ENCODE data around the gene CDKN1C. TPM values are rescaled to one million over a fixed set of nuclear protein-coding genes. Genes with fewer than 3 reads are reported as not detected.

The CDKN1C gene
- total RNA-seq, 1 experiment from 2014 or later: not detected

DNA sequence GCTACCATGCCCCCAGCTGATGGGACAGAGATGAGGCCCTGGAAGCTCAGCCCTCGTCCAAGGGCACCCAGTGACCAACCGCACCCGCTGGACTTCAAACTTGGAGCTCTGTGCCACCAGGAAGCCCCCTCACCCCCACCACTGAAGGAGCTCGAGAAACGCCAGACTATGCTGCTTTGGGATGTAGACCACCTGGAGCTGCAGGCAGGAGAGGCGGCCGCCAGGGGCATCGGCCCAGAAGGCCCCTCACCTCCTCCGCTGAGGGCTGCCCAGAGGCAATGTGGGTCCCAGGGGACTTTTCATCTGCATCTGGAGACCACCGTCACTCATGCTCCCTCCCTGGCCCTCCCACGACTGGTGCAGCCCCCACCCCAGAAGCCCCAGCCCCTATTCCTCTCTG, 28.3 kb downstream of the CDKN1C start:
- no peaks in the 10 kb centered on the region for H4K20me1 ChIP-seq (ENCODE audit: insufficient read depth, low read depth, low read length)
- H3K4me3 ChIP-seq (ENCODE audit: low read length): no peak overlapping the region
- no peaks in the 10 kb centered on the region for H3K79me2 ChIP-seq (ENCODE audit: low read length)
- H3K9me3 ChIP-seq (ENCODE audit: low read length): no peaks in the 10 kb centered on the region
- no peak overlapping the region for H3K27ac ChIP-seq (ENCODE audit: low read length)
- no peak overlapping the region for H2AFZ ChIP-seq (ENCODE audit: low read length)
- no peaks in the 10 kb centered on the region for H3K4me1 ChIP-seq (ENCODE audit: low read length)
- H3K4me2 ChIP-seq (ENCODE audit: low read depth, low read length, poor library complexity, severe bottlenecking): no peak overlapping the region
- DNase-seq: no peak
- H3K9me2 ChIP-seq (replicated peaks; ENCODE audit: insufficient read depth, low read length): no peaks in the 10 kb centered on the region
- H3K9ac ChIP-seq (ENCODE audit: low read length): no peak overlapping the region
- H3K27me3 ChIP-seq (ENCODE audit: low read length): no peaks in the 10 kb centered on the region
- H3K36me3 ChIP-seq (ENCODE audit: insufficient read depth, low read length): no peaks in the 10 kb centered on the region

DNA sequence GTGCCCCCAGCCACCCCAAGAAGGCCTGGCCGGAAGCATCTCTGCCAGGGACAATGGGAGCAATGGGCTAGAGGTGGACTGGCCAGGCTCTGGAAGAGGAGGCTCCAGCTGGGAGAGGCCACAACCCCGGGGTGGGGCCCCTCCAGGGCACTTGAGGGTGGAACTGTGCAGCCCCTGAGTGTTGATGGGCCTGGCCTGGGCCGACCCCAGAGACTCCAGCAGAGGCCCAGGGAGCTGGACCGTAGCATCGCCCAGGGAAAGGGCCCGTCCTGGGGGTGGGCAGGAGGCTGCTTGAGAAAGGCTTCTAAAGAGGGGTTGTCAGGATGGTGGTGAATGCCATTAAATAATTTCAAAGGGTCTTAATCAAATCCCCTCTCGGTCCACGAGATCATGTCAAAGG, 30.4 kb downstream of the CDKN1C start:
- no peak for DNase-seq
- Histone ChIP-seq H3K4me2 (ENCODE audit: low read depth, low read length, poor library complexity, severe bottlenecking) (no peak overlapping the region), H3K9ac (ENCODE audit: low read length) (no peak overlapping the region), H3K4me3 (ENCODE audit: low read length) (no peak overlapping the region), H3K27ac (ENCODE audit: low read length) (no peak overlapping the region), H3K27me3 (ENCODE audit: low read length) (no peaks in the 10 kb centered on the region), H3K9me3 (ENCODE audit: low read length) (no peaks in the 10 kb centered on the region), H2AFZ (ENCODE audit: low read length) (no peak overlapping the region), H3K9me2 (replicated peaks; ENCODE audit: insufficient read depth, low read length) (no peaks in the 10 kb centered on the region), H3K4me1 (ENCODE audit: low read length) (no peaks in the 10 kb centered on the region), H3K36me3 (ENCODE audit: insufficient read depth, low read length) (no peaks in the 10 kb centered on the region), H3K79me2 (ENCODE audit: low read length) (no peaks in the 10 kb centered on the region), H4K20me1 (ENCODE audit: insufficient read depth, low read depth, low read length) (no peaks in the 10 kb centered on the region)

DNA sequence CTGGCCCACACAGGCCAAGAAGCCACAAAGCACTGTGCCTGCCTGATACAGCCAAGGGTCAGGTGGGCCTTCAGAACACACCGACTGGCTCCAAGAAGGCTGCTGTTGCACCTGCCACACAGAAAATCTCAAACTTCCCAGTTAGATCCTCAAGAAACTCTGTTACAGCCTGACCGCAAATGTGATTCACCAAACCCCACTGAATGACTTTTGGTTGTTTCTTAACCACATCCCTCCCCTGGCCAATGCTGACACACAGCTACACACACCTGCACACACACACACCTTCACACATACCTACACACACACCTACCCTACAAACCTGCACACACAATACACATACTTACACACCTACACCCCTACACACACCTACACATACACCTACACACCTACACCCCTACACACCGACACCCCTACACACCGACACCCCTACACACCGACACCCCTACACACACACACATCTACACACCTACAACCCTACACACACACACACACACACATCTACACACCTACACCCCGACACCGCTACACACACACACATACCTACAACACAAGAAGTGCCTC, 31.5 kb downstream of the CDKN1C start:
- Histone ChIP-seq H3K4me1 (ENCODE audit: low read length) (no peaks in the 10 kb centered on the region), H4K20me1 (ENCODE audit: insufficient read depth, low read depth, low read length) (no peaks in the 10 kb centered on the region), H3K9me2 (replicated peaks; ENCODE audit: insufficient read depth, low read length) (no peaks in the 10 kb centered on the region), H3K36me3 (ENCODE audit: insufficient read depth, low read length) (no peaks in the 10 kb centered on the region), H3K9me3 (ENCODE audit: low read length) (no peaks in the 10 kb centered on the region), H3K9ac (ENCODE audit: low read length) (no peak overlapping the region), H2AFZ (ENCODE audit: low read length) (no peak overlapping the region), H3K4me3 (ENCODE audit: low read length) (no peak overlapping the region), H3K4me2 (ENCODE audit: low read depth, low read length, poor library complexity, severe bottlenecking) (no peak overlapping the region), H3K27ac (ENCODE audit: low read length) (no peak overlapping the region), H3K79me2 (ENCODE audit: low read length) (no peaks in the 10 kb centered on the region), H3K27me3 (ENCODE audit: low read length) (no peaks in the 10 kb centered on the region)
- DNase-seq: no peak

DNA sequence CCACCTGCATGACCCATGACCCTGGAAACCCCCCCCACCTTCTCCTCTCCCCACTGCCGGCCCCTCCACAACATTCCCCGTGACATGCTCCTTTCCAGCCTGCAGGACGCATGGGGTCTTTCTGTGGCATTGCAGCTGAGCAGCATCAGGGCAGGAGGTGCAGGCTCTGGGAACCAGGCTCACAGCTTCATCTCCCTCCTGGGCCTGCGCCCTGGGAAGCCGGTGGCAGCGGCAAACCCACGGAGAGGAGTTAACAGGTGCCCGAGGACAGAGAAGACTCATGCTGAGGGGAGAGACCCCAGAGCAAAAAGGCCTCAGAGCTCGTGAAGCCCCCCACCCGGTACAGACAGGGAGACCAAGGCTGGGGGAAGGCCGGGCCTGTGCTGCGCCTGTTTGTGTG, 32.2 kb downstream of the CDKN1C start:
- no peaks in the 10 kb centered on the region for H3K9me3 ChIP-seq (ENCODE audit: low read length)
- no peak overlapping the region for H3K27ac ChIP-seq (ENCODE audit: low read length)
- no peaks in the 10 kb centered on the region; the same call in 1 of the 2 replicates for H4K20me1 ChIP-seq (ENCODE audit: insufficient read depth, low read depth, low read length)
- no peak overlapping the region for H3K4me3 ChIP-seq (ENCODE audit: low read length)
- no peaks in the 10 kb centered on the region for H3K36me3 ChIP-seq (ENCODE audit: insufficient read depth, low read length)
- no peaks in the 10 kb centered on the region for H3K27me3 ChIP-seq (ENCODE audit: low read length)
- H3K4me2 ChIP-seq (ENCODE audit: low read depth, low read length, poor library complexity, severe bottlenecking): no peak overlapping the region
- H3K9ac ChIP-seq (ENCODE audit: low read length): no peak overlapping the region
- DNase-seq: no peak
- H2AFZ ChIP-seq (ENCODE audit: low read length): no peak overlapping the region
- no peaks in the 10 kb centered on the region for H3K79me2 ChIP-seq (ENCODE audit: low read length)
- H3K9me2 ChIP-seq (replicated peaks; ENCODE audit: insufficient read depth, low read length): no peaks in the 10 kb centered on the region
- no peaks in the 10 kb centered on the region for H3K4me1 ChIP-seq (ENCODE audit: low read length)

DNA sequence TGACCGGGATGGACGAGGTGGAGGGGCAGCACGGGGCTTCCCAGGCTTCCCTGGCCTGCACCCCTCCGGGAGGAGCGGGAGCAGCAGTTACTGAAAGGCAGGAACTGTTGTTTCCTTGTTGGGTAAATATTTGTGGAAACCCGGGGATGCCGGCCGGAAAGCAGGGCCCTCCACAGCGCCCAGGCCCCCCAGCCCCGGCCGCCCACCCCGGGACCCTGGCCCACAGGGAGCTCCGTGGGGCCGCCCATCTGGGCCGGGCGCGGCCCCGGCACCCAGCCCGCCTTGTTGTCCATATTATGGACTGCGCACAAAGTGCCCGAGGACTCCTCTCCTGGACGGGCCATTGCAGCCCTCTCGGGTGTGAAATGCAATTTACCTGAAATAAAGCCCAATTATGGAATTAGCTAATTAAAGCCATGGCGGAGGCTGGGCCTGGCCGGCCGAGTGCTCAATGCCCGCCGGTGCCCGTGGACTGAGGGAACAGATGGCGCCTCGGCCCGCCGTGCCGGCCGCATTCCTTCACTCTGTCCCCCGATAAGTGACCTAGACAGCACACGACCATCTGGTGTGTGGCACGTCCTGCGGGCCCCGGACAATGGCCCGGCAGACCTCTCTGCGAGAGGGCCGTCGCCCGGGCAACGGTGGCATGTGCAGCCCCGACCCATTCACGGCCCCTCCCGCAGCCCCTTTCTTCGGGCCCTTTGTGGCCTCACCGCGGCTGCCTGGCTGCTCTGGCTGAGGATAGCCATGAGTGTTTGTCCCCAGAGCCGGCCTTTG, 35.4 kb downstream of the CDKN1C start:
- no peak overlapping the region for H2AFZ ChIP-seq (ENCODE audit: low read length)
- no peaks in the 10 kb centered on the region for H3K4me1 ChIP-seq (ENCODE audit: low read length)
- H4K20me1 ChIP-seq (ENCODE audit: insufficient read depth, low read depth, low read length): no peaks in the 10 kb centered on the region; the same call in 1 of the 2 replicates
- H3K79me2 ChIP-seq (ENCODE audit: low read length): no peaks in the 10 kb centered on the region
- H3K27ac ChIP-seq (ENCODE audit: low read length): no peak overlapping the region
- H3K4me2 ChIP-seq (ENCODE audit: low read depth, low read length, poor library complexity, severe bottlenecking): no peak overlapping the region
- no peaks in the 10 kb centered on the region for H3K9me3 ChIP-seq (ENCODE audit: low read length)
- no peaks in the 10 kb centered on the region for H3K36me3 ChIP-seq (ENCODE audit: insufficient read depth, low read length)
- H3K9ac ChIP-seq (ENCODE audit: low read length): no peak overlapping the region
- H3K27me3 ChIP-seq (ENCODE audit: low read length): no peaks in the 10 kb centered on the region
- no peak overlapping the region for H3K4me3 ChIP-seq (ENCODE audit: low read length)
- no peak for DNase-seq
- no peaks in the 10 kb centered on the region for H3K9me2 ChIP-seq (replicated peaks; ENCODE audit: insufficient read depth, low read length)

DNA sequence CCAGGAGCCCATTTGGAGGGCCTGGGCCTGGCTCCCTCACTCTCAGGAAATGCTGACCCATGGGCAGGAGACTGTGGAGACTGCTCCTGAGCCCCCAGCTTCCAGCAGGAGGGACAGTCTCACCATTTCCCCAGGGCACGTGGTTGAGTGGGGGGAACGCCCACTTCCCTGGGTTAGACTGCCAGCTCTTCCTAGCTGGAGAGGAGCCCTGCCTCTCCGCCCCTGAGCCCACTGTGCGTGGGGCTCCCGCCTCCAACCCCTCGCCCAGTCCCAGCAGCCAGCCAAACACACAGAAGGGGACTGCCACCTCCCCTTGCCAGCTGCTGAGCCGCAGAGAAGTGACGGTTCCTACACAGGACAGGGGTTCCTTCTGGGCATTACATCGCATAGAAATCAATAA, 37.1 kb downstream of the CDKN1C start:
- Histone ChIP-seq H2AFZ (ENCODE audit: low read length) (no peak overlapping the region), H3K27me3 (ENCODE audit: low read length) (no peaks in the 10 kb centered on the region), H3K4me1 (ENCODE audit: low read length) (no peaks in the 10 kb centered on the region), H3K36me3 (ENCODE audit: insufficient read depth, low read length) (no peaks in the 10 kb centered on the region), H3K79me2 (ENCODE audit: low read length) (no peaks in the 10 kb centered on the region), H3K27ac (ENCODE audit: low read length) (no peak overlapping the region), H4K20me1 (ENCODE audit: insufficient read depth, low read depth, low read length) (no peaks in the 10 kb centered on the region; the same call in 1 of the 2 replicates), H3K9me3 (ENCODE audit: low read length) (no peaks in the 10 kb centered on the region), H3K4me2 (ENCODE audit: low read depth, low read length, poor library complexity, severe bottlenecking) (no peak overlapping the region), H3K9me2 (replicated peaks; ENCODE audit: insufficient read depth, low read length) (no peaks in the 10 kb centered on the region), H3K4me3 (ENCODE audit: low read length) (no peak overlapping the region), H3K9ac (ENCODE audit: low read length) (no peak overlapping the region)
- DNase-seq: no peak

DNA sequence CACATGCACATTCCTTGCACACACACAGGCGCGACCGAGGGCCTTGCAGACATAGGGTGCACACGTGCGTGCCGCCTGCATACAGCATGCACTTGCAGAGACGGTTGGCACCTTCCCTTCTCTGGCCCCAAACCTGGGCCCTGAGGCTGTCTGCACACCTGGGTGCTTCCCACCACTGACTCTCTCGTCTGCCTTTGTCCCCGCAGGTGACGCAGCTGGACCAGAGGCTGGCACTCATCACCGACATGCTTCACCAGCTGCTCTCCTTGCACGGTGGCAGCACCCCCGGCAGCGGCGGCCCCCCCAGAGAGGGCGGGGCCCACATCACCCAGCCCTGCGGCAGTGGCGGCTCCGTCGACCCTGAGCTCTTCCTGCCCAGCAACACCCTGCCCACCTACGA, 38.0 kb downstream of the CDKN1C start:
- no peak overlapping the region for H3K4me3 ChIP-seq (ENCODE audit: low read length)
- H3K79me2 ChIP-seq (ENCODE audit: low read length): no peaks in the 10 kb centered on the region
- DNase-seq: no peak

DNA sequence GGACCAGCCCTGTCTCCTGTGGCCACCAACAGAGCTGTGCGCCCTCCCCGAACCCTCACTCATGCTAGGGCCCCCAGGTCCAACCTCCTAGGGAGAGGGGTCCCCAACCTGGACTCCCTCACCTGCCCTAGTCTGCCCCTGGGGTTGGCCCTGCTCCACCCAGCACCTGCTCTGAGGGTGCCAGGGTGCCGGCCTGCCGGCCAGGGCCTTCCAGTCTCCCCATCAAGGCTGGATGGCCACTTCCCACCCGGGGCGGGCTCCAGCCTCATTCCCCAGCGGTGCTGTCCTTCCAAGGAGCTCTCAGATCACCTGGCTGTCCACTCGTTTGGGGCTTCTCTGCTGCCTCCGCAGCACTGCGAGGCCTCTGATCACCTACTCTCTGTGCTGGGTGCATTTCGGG, 39.1 kb downstream of the CDKN1C start:
- no peak overlapping the region for H3K4me3 ChIP-seq (ENCODE audit: low read length)
- no peaks in the 10 kb centered on the region for H3K36me3 ChIP-seq (ENCODE audit: insufficient read depth, low read length)
- H3K27ac ChIP-seq (ENCODE audit: low read length): no peak overlapping the region
- no peaks in the 10 kb centered on the region for H3K27me3 ChIP-seq (ENCODE audit: low read length)
- DNase-seq: no peak
- no peaks in the 10 kb centered on the region; the same call in 1 of the 2 replicates for H4K20me1 ChIP-seq (ENCODE audit: insufficient read depth, low read depth, low read length)
- no peaks in the 10 kb centered on the region for H3K4me1 ChIP-seq (ENCODE audit: low read length)
- no peak overlapping the region for H3K4me2 ChIP-seq (ENCODE audit: low read depth, low read length, poor library complexity, severe bottlenecking)
- no peak overlapping the region for H3K9ac ChIP-seq (ENCODE audit: low read length)
- no peaks in the 10 kb centered on the region for H3K9me2 ChIP-seq (replicated peaks; ENCODE audit: insufficient read depth, low read length)
- no peaks in the 10 kb centered on the region for H3K79me2 ChIP-seq (ENCODE audit: low read length)
- no peak overlapping the region for H2AFZ ChIP-seq (ENCODE audit: low read length)
- H3K9me3 ChIP-seq (ENCODE audit: low read length): no peaks in the 10 kb centered on the region

More for the DNA sequence above, 38.0 kb downstream of the CDKN1C start:
- Histone ChIP-seq H4K20me1 (ENCODE audit: insufficient read depth, low read depth, low read length) (no peaks in the 10 kb centered on the region; the same call in 1 of the 2 replicates), H3K9me2 (replicated peaks; ENCODE audit: insufficient read depth, low read length) (no peaks in the 10 kb centered on the region), H3K4me1 (ENCODE audit: low read length) (no peaks in the 10 kb centered on the region), H3K36me3 (ENCODE audit: insufficient read depth, low read length) (no peaks in the 10 kb centered on the region), H3K27me3 (ENCODE audit: low read length) (no peaks in the 10 kb centered on the region), H2AFZ (ENCODE audit: low read length) (no peak overlapping the region), H3K4me2 (ENCODE audit: low read depth, low read length, poor library complexity, severe bottlenecking) (no peak overlapping the region), H3K9ac (ENCODE audit: low read length) (no peak overlapping the region), H3K9me3 (ENCODE audit: low read length) (no peaks in the 10 kb centered on the region), H3K27ac (ENCODE audit: low read length) (no peak overlapping the region)

Measured in Karpas-422 (cell line).